ENCODE data around the gene USP6NL. TPM values are rescaled to one million over a fixed set of nuclear protein-coding genes. Genes with fewer than 3 reads are reported as not detected.

The USP6NL gene
- total and polyA plus RNA-seq, 8 donors: 2.2 to 10.4 (median 5.1) TPM

GRCh38 chr10:11447586-11447985 lies 163.9 kb downstream of the USP6NL start:
- Histone ChIP-seq H3K36me3 (no peaks in the 10 kb centered on the region), H3K27ac (no peak overlapping the region), H3K9me3 (no peaks in the 10 kb centered on the region), H3K4me1 (no peaks in the 10 kb centered on the region), H3K4me3 (no peak overlapping the region), H3K27me3 (peaks cover 0 to 10% (median 1%) of the 10 kb centered on the region in 4 donors)
- WGBS, 2 donors: 37% methylated on average over 9 of the region's 9 CpGs
- intact Hi-C loops (cut with DNase I): no loop called here
- FAIRE-seq (no peak), DNase-seq (no peak), ATAC-seq (no peak)
- TF ChIP-seq, protein P1, sequence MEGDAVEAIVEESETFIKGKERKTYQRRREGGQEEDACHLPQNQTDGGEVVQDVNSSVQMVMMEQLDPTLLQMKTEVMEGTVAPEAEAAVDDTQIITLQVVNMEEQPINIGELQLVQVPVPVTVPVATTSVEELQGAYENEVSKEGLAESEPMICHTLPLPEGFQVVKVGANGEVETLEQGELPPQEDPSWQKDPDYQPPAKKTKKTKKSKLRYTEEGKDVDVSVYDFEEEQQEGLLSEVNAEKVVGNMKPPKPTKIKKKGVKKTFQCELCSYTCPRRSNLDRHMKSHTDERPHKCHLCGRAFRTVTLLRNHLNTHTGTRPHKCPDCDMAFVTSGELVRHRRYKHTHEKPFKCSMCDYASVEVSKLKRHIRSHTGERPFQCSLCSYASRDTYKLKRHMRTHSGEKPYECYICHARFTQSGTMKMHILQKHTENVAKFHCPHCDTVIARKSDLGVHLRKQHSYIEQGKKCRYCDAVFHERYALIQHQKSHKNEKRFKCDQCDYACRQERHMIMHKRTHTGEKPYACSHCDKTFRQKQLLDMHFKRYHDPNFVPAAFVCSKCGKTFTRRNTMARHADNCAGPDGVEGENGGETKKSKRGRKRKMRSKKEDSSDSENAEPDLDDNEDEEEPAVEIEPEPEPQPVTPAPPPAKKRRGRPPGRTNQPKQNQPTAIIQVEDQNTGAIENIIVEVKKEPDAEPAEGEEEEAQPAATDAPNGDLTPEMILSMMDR (IDR thresholded peaks at IDR 0.05): no peak

GRCh38 chr10:11446864-11447263 lies 164.6 kb downstream of the USP6NL start:
- no peak for DNase-seq
- TF ChIP-seq, protein P1 (IDR thresholded peaks at IDR 0.05): no peak
- intact Hi-C loops (cut with DNase I): no loop called here
- ATAC-seq: no peak
- H3K36me3 ChIP-seq: no peaks in the 10 kb centered on the region
- H3K27me3 ChIP-seq: peaks cover 0 to 10% (median 1%) of the 10 kb centered on the region in 4 donors
- no peak overlapping the region for H3K4me3 ChIP-seq
- H3K9me3 ChIP-seq: no peaks in the 10 kb centered on the region
- no peaks in the 10 kb centered on the region for H3K4me1 ChIP-seq
- WGBS, 2 donors: 72 to 91% methylated on average over 4 of the region's 4 CpGs
- H3K27ac ChIP-seq: no peak overlapping the region
- FAIRE-seq: no peak

- no peak overlapping the region for H3K4me3 ChIP-seq
- intact Hi-C loops (cut with DNase I): no loop called here
- FAIRE-seq (no peak), DNase-seq (no peak), ATAC-seq (no peak)
- no peaks in the 10 kb centered on the region for H3K9me3 ChIP-seq
- H3K27ac ChIP-seq: no peak overlapping the region
- H3K36me3 ChIP-seq: no peaks in the 10 kb centered on the region
- H3K27me3 ChIP-seq: peaks cover 0 to 10% (median 1%) of the 10 kb centered on the region in 4 donors
- WGBS, 2 donors: 56 to 70% methylated on average over 5 of the region's 5 CpGs
- TF ChIP-seq, protein P1 (IDR thresholded peaks at IDR 0.05): no peak
- no peaks in the 10 kb centered on the region for H3K4me1 ChIP-seq
Observed at GRCh38 chr10:11446133-11446532, 165.3 kb downstream of the USP6NL start.

GRCh38 chr10:11444531-11445228 lies 166.8 kb downstream of the USP6NL start:
- Histone ChIP-seq H3K4me3 (no peak overlapping the region), H3K4me1 (no peaks in the 10 kb centered on the region), H3K36me3 (no peaks in the 10 kb centered on the region), H3K9me3 (no peaks in the 10 kb centered on the region), H3K27me3 (peaks cover 0 to 10% (median 1%) of the 10 kb centered on the region in 4 donors), H3K27ac (no peak overlapping the region)
- ATAC-seq (no peak), FAIRE-seq (no peak), DNase-seq (no peak)
- TF ChIP-seq, protein P1 (IDR thresholded peaks at IDR 0.05): no peak
- WGBS, 2 donors: 51 to 63% methylated on average over 24 to 27 of the region's 27 CpGs
- intact Hi-C loops (cut with DNase I): no loop called here

DNA sequence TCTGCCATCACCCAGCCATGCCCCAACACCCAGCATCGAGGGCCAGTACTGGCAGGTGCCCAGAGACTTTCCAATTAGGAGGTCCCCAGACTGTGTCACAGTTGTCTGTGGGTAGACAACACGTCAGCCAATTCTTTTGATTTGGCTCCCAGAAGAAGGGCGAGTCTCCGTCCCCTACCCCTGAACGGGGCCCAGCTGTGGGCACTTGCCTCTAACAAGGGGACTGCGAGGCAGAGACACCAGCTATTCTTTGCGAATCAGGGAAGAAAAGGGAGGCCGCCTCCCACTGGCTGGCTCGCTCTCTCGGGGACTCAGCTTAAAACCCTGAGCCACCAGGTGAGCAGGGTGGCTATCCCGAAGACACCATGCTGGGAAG lies 167.3 kb downstream of the USP6NL start:
- FAIRE-seq (no peak), DNase-seq (no peak), ATAC-seq (no peak)
- H3K4me1 ChIP-seq: no peaks in the 10 kb centered on the region
- H3K36me3 ChIP-seq: no peaks in the 10 kb centered on the region
- H3K27me3 ChIP-seq: peaks cover 0 to 4% (median under 1%) of the 10 kb centered on the region in 4 donors
- TF ChIP-seq, protein P1 (IDR thresholded peaks at IDR 0.05): no peak
- no peaks in the 10 kb centered on the region for H3K9me3 ChIP-seq
- H3K27ac ChIP-seq: no peak overlapping the region
- 77 to 83% methylated on average over 11 of the region's 11 CpGs for WGBS, 2 donors
- no peak overlapping the region for H3K4me3 ChIP-seq
- intact Hi-C loops (cut with DNase I): no loop called here
